Mucosa of stomach (tissue), 1 donor: Measurements from ENCODE around the gene GALNT14.

ENCODE experiments used
- H3K27me3 ChIP-seq: one replicate; pipeline ENCODE4 v1.7.0; 2013; ENCODE audit warnings: mild to moderate bottlenecking, low read length; ENCODE audit not compliant: control insufficient read depth, insufficient read depth
- H3K36me3 ChIP-seq: one replicate; pipeline ENCODE4 v1.7.0; 2013; ENCODE audit warnings: low read length; ENCODE audit not compliant: control insufficient read depth, insufficient read depth
- H3K4me1 ChIP-seq: one replicate; pipeline ENCODE4 v1.7.0; 2013; ENCODE audit warnings: mild to moderate bottlenecking, low read length; ENCODE audit not compliant: control insufficient read depth, insufficient read depth
- H3K4me3 ChIP-seq: one replicate; pipeline ENCODE4 v1.7.0; 2013; ENCODE audit warnings: low read length
- H3K9ac ChIP-seq: one replicate; pipeline ENCODE4 v1.7.0; 2013; ENCODE audit warnings: mild to moderate bottlenecking, low read length, moderate library complexity
- H3K9me3 ChIP-seq: one replicate; pipeline ENCODE4 v1.7.0; 2013; ENCODE audit warnings: mild to moderate bottlenecking, low read length, moderate library complexity; ENCODE audit not compliant: control insufficient read depth
- donor health status: Pancreatic carcinoma.

The GALNT14 gene

DNA sequence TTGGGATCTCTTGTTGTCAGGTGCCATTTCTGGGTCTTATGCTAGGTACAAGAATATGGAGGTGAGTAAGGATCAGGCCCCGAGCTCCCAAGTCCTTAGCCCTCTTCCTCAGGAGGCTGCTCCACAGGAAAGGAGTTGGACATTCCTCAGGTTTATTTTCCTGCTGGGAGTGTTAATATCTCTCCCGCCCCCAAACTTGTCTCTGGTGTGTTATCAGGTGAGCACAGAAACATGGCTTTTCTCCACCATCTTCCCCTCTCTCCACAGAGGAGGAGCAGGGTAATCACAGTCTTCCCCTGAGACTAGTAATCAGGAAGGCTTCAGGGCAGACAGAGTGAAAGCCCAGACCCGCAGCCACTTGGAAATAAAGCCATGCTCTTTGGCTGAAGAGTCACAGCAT lies 257.7 kb downstream of the GALNT14 start:
- Histone ChIP-seq H3K36me3 (no peaks in the 10 kb centered on the region), H3K27me3 (no peaks in the 10 kb centered on the region), H3K4me1 (no peaks in the 10 kb centered on the region), H3K4me3 (no peak overlapping the region), H3K9ac (no peak overlapping the region), H3K9me3 (no peaks in the 10 kb centered on the region)

DNA sequence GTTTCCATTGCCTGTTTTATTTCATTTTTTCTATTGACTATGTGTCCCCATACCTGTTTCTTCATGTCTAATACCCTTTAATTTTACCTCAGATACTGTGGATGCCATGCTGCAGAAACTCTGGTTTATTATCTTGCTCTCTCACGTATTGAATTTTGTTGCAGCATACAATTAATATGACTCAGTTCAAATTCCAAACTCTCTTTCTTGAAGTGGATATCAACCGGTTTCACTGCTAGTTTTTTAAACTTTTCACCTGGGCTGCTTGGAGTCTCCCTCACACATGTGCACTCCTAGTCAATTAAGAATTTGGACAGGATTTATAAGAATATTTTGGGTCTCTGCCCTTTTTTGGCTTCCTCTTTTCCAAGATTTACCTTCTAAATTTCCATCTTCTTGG lies 260.4 kb downstream of the GALNT14 start:
- Histone ChIP-seq H3K36me3 (no peaks in the 10 kb centered on the region), H3K27me3 (no peaks in the 10 kb centered on the region), H3K4me1 (no peaks in the 10 kb centered on the region), H3K4me3 (no peak overlapping the region), H3K9me3 (no peaks in the 10 kb centered on the region), H3K9ac (no peak overlapping the region)

GRCh38 chr2:30872797-30873196 lies 265.4 kb downstream of the GALNT14 start:
- Histone ChIP-seq H3K36me3 (no peaks in the 10 kb centered on the region), H3K9ac (no peak overlapping the region), H3K9me3 (no peaks in the 10 kb centered on the region), H3K4me1 (no peaks in the 10 kb centered on the region), H3K27me3 (no peaks in the 10 kb centered on the region), H3K4me3 (no peak overlapping the region)

GRCh38 chr2:30871980-30872789 lies 266.1 kb downstream of the GALNT14 start:
- no peaks in the 10 kb centered on the region for H3K27me3 ChIP-seq
- H3K36me3 ChIP-seq, result no peaks in the 10 kb centered on the region
- H3K4me1 ChIP-seq, result no peaks in the 10 kb centered on the region
- H3K4me3 ChIP-seq, result no peak overlapping the region
- H3K9ac ChIP-seq, result no peak overlapping the region
- H3K9me3 ChIP-seq, result no peaks in the 10 kb centered on the region

DNA sequence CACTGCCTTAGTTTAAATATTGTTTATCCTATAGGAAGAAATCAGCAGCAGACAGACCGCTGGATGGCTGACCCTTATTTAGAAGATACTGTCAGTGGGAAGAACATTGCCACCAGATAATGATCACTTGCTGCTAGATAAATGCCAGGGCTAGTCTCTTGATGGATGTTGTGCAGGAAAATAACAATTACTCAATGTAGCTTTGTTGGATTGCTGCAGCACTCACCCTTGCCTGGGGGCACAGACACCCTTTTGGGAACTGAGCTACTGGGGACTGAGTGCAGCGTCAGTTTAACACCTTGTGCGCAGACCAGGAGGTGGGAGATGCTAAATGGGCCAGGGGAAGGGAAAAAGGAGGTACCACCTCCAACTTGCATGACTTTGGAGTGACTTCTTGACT lies 266.8 kb downstream of the GALNT14 start:
- no peaks in the 10 kb centered on the region for H3K36me3 ChIP-seq
- no peak overlapping the region for H3K9ac ChIP-seq
- no peak overlapping the region for H3K4me3 ChIP-seq
- H3K9me3 ChIP-seq, result no peaks in the 10 kb centered on the region
- H3K27me3 ChIP-seq, result peaks cover 6% of the 10 kb centered on the region
- no peaks in the 10 kb centered on the region for H3K4me1 ChIP-seq

- H3K4me3 ChIP-seq, result no peak overlapping the region
- no peaks in the 10 kb centered on the region for H3K4me1 ChIP-seq
- H3K36me3 ChIP-seq, result no peaks in the 10 kb centered on the region
- H3K27me3 ChIP-seq, result peaks cover 6% of the 10 kb centered on the region
- no peaks in the 10 kb centered on the region for H3K9me3 ChIP-seq
- no peak overlapping the region for H3K9ac ChIP-seq
Observed at GRCh38 chr2:30869988-30870387, 268.3 kb downstream of the GALNT14 start.

DNA sequence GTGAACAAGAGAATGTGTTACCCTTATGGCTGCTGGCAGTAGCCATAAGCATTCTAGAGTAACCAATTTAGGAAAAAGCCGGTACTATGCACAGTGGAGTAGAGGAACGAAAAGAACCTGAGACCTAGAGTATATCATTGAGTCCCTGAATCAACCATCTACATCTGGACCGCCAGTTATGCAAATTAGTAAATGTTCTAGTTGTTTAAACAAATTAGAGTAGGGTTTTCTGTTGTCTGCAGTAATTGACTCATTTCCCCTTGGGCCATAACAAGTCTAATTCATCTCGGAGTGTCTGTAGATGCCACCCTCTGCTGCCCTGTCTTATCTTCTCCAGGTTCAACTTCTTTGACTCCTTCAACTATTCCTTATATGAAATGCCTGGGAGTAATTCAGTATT lies 270.9 kb downstream of the GALNT14 start:
- no peak overlapping the region for H3K9ac ChIP-seq
- H3K9me3 ChIP-seq, result no peaks in the 10 kb centered on the region
- no peaks in the 10 kb centered on the region for H3K4me1 ChIP-seq
- no peak overlapping the region for H3K4me3 ChIP-seq
- H3K36me3 ChIP-seq, result no peaks in the 10 kb centered on the region
- peaks cover 6% of the 10 kb centered on the region for H3K27me3 ChIP-seq

GRCh38 chr2:30866974-30867373 lies 271.3 kb downstream of the GALNT14 start:
- Histone ChIP-seq H3K36me3 (no peaks in the 10 kb centered on the region), H3K4me3 (no peak overlapping the region), H3K9me3 (no peaks in the 10 kb centered on the region), H3K9ac (no peak overlapping the region), H3K27me3 (peaks cover 6% of the 10 kb centered on the region), H3K4me1 (no peaks in the 10 kb centered on the region)

DNA sequence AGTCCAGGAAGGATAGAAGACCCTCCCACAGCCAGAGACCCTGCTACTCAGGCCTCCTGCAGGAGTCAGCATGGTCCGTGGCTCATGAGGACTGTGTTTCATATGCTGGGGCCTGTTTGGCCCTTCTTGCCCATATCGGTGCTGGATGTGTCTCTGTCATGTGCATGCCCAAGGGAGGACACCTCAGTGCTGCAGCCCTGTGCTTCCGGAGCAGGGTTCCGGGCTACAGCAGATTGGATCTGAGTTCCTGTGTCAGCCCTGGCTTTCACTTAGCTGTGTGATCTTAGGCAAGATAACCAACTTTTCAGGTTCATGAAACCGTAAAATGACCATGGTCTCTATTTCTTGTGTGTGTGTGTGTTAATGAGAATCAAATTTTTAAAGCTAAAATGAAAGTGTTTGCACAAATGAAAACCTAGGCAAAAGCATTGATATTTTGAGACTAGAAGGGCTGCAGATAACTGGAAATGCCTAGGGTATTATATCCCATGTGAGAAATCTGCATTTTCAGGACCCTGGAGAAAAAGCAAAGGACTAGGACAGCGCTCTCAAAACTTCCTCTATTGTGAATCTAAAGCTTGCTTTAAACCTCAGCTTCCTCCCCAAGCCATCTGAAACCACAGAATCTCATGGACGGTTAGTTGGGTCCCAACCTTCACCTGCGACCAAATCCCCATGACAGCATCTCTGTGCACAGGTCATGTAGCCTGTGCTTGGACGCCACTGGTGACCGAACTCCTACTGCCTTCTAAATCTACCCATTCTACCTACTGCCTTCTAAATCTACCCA lies 272.2 kb downstream of the GALNT14 start:
- H3K4me3 ChIP-seq, result no peak overlapping the region
- H3K9me3 ChIP-seq, result no peaks in the 10 kb centered on the region
- no peaks in the 10 kb centered on the region for H3K4me1 ChIP-seq
- H3K36me3 ChIP-seq, result no peaks in the 10 kb centered on the region
- H3K9ac ChIP-seq, result no peak overlapping the region
- H3K27me3 ChIP-seq, result peaks cover 6% of the 10 kb centered on the region

- peaks cover 6% of the 10 kb centered on the region for H3K27me3 ChIP-seq
- no peaks in the 10 kb centered on the region for H3K9me3 ChIP-seq
- H3K9ac ChIP-seq, result no peak overlapping the region
- H3K4me1 ChIP-seq, result no peaks in the 10 kb centered on the region
- H3K36me3 ChIP-seq, result no peaks in the 10 kb centered on the region
- H3K4me3 ChIP-seq, result no peak overlapping the region
Observed at GRCh38 chr2:30865243-30865642, 273.0 kb downstream of the GALNT14 start.

GRCh38 chr2:30862054-30862651 lies 276.1 kb downstream of the GALNT14 start:
- Histone ChIP-seq H3K36me3 (no peaks in the 10 kb centered on the region), H3K4me3 (no peak overlapping the region), H3K9me3 (no peaks in the 10 kb centered on the region), H3K27me3 (peaks cover 6% of the 10 kb centered on the region), H3K4me1 (no peaks in the 10 kb centered on the region), H3K9ac (no peak overlapping the region)

GRCh38 chr2:30860726-30861125 lies 277.5 kb downstream of the GALNT14 start:
- no peaks in the 10 kb centered on the region for H3K36me3 ChIP-seq
- no peak overlapping the region for H3K4me3 ChIP-seq
- no peak overlapping the region for H3K9ac ChIP-seq
- no peaks in the 10 kb centered on the region for H3K4me1 ChIP-seq
- H3K27me3 ChIP-seq, result no peaks in the 10 kb centered on the region
- no peaks in the 10 kb centered on the region for H3K9me3 ChIP-seq
